ENCODE results near the gene SVIP. TPM values are rescaled to one million over a fixed set of nuclear protein-coding genes. Genes with fewer than 3 reads are reported as not detected.

The SVIP gene
- polyA plus RNA-seq, 4 donors: 16.9 to 46.2 (median 41.6) TPM

DNA sequence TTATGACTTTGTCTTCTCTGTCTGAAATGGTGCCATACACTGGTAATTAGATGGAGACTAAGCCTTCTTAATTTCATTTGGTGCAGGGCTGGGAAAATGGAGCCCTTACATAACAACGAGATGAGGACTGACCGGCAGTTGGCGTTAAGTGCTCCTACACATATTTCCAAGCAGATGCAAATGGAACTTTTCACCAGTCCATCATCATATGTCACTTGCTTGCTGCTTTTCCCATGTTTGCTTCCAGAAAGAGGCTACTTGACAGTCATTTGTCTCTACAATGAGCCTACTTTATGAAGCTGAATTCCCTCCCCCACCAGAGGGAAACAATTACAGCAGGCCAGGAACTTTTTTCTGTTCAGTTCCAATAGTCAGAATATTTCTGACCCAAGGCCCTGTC lies 32.6 kb downstream of the SVIP start:
- DNase-seq (ENCODE audit: low read depth in 4 of 4, low spot score in 3 of 4): no peak

DNA sequence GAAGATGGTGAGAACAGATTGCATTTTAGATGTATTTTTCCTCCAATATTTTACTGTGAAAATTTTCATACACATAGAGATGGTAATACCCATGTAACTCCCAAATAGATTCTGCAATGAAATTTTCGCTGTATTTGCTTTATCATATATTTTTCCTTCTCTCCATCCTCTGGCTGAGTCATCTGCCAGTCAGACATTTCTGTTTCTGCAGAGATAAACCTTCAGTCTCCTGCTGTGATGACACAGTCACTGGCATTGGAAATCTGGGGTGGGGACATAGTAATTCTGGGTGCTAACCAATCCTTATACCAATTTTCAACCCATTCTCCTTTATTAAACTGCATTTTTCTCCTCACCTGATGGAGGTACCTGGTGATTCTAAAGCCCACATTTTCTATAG lies 33.7 kb downstream of the SVIP start:
- DNase-seq (ENCODE audit: low read depth in 4 of 4, low spot score in 3 of 4): no peak

DNA sequence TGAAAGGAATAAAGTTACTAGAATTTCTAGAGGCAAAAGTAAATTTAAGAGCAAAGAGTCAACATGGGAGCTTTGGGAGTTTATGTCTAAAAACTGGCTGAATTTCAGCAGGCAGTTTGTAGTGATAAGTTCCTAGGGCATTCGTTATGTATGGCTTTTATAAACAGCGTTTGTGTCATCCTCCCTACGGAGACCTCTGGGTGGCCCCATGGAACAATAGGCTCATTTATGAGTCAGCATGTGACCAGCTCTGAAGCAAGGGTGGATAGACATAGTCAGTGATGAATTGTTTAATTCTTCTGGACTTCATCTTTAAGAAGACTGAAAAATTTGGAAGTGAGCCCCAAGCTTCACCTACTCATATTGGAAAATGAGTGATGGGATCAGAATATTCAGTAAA lies 37.1 kb downstream of the SVIP start:
- DNase-seq (ENCODE audit: low read depth in 4 of 4, low spot score in 3 of 4): no peak

DNA sequence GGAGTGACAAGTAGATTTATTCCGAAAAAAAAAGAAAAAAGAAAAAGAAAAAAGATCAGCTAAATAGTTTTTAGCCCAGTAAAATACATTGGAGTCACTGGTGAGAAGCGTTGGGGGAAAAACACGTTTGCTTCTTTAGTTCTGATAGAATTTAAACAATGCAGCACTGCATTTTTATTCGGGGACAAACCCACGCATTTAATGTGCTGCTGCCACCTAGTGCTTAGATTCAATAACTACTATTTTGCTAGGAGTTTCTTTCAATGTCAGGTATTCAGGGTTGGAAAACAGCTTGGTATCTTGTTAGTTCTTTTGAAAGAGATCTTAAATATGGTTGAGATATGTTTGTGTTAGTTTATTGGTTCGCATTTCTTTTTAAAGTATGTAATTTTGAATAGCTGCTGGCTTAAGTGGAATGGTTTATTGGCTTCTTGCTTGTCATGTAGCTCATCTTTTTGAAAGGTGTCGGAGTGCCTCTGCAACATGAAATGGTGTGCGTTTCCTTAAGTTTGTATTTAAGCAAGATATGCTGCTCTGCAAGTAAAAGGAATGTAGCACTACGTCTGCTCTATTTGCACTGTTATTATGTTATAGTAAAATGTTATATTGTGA lies 41.9 kb downstream of the SVIP start:
- DNase-seq (ENCODE audit: low read depth in 4 of 4, low spot score in 3 of 4): peak in 2 of 4 donors; percentile 6 to 24

DNA sequence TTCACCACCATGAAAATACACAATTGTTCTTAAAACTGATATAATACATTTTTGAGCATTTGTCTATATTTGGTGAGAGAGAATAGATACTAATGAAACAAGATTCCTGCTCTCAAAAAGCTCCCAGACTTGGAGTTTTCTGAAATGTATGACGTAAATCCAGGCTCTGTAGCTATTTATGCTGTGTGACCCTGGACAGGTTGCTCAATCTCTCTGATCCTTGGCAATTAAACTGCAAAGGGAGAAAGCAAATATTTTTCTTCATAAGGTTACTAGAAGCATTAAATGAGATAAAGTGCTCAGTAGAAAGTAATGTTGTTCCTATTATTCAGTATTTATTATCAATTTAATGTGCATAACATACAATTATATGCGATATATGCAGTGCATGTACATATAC lies 42.5 kb downstream of the SVIP start:
- no peak for DNase-seq (ENCODE audit: low read depth in 4 of 4, low spot score in 3 of 4)

DNA sequence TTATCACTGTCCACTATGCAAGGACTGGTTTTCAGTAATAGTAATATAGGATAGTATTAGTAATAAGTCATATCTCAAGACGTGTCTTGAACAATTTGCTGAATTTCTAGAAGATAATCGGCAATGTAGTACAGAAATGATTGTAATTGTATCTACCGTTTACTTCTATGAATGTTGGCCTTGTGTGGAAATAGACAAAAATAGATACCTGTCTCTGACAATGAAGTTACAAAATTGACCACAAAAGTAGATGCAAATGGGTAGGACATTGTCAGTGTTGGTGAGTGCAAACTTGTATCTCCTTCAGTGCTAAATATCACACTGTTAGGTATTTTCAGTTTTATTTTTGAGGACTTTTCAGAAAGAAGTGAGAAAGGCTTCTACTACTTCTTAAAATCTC lies 43.1 kb downstream of the SVIP start:
- no peak for DNase-seq (ENCODE audit: low read depth in 4 of 4, low spot score in 3 of 4)

DNA sequence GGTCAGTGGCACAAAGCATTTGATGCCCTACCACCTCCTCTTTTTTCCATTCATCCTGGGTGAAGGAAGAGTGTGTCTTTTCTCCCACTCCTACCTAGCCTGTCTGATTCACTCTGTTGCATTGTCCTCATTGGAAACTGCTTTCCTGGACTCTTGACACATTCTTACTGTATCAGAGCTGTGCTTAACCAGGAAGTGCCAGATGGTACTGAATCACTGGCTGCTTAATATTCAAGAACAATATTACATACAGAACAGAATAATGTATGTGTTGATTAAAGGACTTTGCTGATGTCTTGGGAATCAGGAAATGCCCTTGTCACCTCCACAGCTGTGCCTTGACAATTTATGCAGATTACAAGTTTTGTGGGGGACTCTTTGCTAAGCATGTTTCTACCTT lies 44.4 kb downstream of the SVIP start:
- no peak for DNase-seq (ENCODE audit: low read depth in 4 of 4, low spot score in 3 of 4)

DNA sequence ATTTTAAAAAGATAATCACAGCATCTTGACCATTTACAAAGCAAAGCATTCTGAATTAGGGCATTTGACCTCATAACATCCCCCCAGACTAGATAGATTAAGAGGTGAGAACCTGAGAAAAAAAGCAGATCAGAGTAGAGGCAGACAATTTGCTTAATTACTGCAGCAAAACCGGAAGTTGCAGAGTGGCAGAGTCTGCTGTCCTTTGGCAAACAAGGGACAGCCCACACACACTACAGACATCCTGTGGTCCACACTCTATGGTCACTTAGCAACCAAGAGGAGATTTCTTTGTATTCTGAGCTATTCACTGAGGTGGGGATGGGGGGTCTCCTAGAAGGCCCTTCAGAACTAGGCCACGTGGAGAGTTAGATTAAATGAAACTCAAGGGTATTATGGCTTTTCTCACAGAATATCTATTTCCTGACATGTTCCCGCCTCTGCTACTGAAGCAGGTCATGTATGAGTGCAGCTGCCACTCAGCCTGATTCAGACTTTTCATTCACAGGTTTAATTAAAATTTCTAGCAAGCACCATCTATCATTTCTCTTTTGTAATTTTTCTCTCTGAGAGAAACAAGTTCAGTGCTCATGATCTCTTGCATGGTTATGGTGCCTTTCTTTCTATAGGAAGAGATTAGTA lies 48.5 kb downstream of the SVIP start:
- DNase-seq (ENCODE audit: low read depth in 4 of 4, low spot score in 3 of 4): no peak

DNA sequence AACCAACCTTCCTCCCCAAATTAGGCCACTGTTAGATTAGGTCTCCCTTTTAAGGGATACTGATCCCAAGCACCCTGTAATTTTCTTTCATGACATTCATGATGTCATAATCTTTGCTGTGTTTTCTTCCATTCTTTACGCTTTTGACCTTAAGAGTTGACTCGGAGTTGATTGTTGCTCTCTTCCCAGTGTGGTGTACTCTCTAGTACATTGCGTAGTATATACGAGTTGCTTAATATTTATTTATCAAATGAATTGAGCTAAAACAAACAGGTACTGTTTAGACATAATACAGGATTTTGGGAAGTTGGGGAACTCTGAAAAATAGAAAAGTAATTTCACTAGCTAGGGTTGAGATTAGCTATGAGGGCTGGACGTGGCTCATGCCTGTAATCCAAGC lies 49.8 kb downstream of the SVIP start:
- no peak for DNase-seq (ENCODE audit: low read depth in 4 of 4, low spot score in 3 of 4)

DNA sequence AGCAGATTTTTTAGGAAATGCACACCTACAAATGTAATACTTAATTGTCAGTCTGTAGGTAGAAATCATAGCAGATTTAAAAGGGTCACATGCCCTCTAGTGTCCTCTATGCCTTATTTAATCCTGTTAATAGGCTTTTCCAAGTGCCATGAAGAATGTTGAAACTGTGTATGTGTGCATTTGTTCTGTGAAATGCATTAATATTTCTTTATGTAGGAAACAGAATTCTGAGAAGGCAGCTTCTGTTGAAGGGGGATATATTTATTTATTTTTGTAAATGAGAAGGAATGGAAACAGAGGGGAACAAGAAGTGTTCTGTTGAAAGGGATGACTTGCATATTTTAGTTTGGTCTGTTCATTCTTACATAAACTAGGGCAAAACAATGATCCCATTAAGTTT lies 51.0 kb downstream of the SVIP start:
- no peak for DNase-seq (ENCODE audit: low read depth in 4 of 4, low spot score in 3 of 4)

DNA sequence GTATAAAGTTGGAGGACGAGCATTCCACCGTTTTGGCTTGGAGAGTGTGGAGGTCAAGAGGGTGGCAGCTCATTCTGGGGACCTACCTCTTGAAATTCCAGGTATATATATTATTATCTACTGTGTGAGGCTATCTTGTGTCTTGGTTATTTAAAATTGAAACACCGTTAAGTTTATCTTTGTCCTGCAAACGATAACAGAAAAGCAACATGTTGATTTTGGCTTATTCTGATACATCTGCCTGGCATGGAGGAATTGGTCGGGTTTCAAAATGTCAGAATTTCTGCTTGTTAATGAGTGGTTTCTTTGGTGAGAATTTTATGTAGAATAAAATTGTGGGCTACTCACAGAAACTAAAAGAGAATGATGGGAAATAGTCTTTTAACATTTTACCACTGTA lies 54.4 kb downstream of the SVIP start:
- DNase-seq (ENCODE audit: low read depth in 4 of 4, low spot score in 3 of 4): no peak

DNA sequence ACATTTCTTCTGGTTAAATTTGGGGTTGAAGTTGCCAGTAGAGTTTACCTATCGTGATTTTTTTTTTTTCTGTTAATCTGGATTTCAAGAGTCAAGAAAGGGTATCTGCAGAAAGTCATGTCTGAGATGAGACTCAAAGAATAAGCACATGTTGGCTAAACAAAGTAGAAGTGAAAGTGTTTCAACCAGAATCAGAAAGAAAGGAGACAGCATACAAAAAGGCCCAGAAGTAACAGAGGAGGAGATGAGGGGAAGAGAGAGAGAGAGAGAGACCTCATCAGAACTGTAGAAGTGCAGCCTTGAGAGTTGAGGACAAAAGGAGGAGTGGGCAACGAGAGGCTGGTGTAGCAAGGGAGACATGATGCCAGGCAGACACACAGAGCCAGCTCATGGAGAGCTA lies 54.9 kb downstream of the SVIP start:
- no peak for DNase-seq (ENCODE audit: low read depth in 4 of 4, low spot score in 3 of 4)

DNA sequence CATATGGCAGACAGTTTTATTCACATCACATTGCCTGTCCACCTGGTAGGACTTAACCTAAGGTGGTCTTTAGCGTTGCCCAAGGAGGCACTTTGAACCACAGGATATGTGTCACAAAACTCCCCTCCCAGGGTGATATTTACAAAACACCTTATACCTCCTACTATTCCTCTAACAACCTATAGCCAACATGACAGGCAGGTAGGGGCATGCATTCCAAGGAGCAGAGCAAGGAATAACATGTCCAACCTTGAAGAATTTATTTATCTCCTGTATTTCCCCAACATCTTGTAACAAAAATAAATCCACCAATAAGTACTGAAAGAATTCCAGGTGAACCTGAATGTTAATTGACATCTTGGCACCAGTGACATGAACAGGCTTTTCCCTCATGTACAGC lies 60.5 kb downstream of the SVIP start:
- DNase-seq (ENCODE audit: low read depth in 4 of 4, low spot score in 3 of 4): no peak

Other genes starting within 250 kb of the SVIP start
- gene FANCF, start 204.0 kb downstream of the SVIP start, polyA plus RNA-seq (ENCODE audit: insufficient read length in 4 of 4): 10 to 100 TPM; 12.3 to 22.0 (median 19.3) TPM
- gene GAS2, start 163.2 kb downstream of the SVIP start, polyA plus RNA-seq (ENCODE audit: insufficient read length in 4 of 4): 10 to 100 TPM in 2 of 4 donors, 1 to 10 TPM in 2; 8.6 to 13.5 (median 10.2) TPM
- gene CCDC179, start 30.7 kb upstream of the SVIP start, polyA plus RNA-seq (ENCODE audit: insufficient read length in 4 of 4): not detected

Data from left renal pelvis (tissue), 4 donors.